Right lobe of liver (tissue), 4 donors: Measurements from ENCODE around the gene STK24.

Experiments
- CTCF ChIP-seq, 4 donors: fragments of 200-600 bp in 3 of 4; fragments of 450-650 bp in 1 of 4; IDR thresholded peaks; one replicate each; pipeline versions ENCODE4 v1.5.1 to v1.8.0; 2016 to 2022; ENCODE audit warnings: antibody characterized with exemption in 4 of 4, mild to moderate bottlenecking in 2 of 4
- POLR2A ChIP-seq: fragments of 450-650 bp; IDR thresholded peaks from one replicate; pipeline ENCODE4 v1.6.1; 2017; ENCODE audit warnings: antibody characterized with exemption, mild to moderate bottlenecking
- donor health status: DM: no; HTN: no; CAD: no.
- donor health status: DM: no; HTN: no; CAD: no.
- donor health status: DM: no; HTN: yes; CAD: no.

- TF ChIP-seq CTCF (IDR thresholded peaks at IDR 0.05) (no peak), POLR2A (no peak)
Measured at GRCh38 chr13:98415326-98416070, 161.4 kb downstream of the STK24 start.
